ENCODE measurements around the gene CYFIP1. TPM values are rescaled to one million over a fixed set of nuclear protein-coding genes. Genes with fewer than 3 reads are reported as not detected.

The CYFIP1 gene
- total and polyA plus RNA-seq, 4 donors = 27.0 to 136 (median 86.7) TPM

- H3K4me3 ChIP-seq = no peak overlapping the region
- no peaks in the 10 kb centered on the region for H3K27me3 ChIP-seq (ENCODE audit: control insufficient read depth in 3 of 3, insufficient read depth in 3 of 3, low read length in 2 of 3)
- ATAC-seq (ENCODE audit: insufficient read depth, low FRiP score) (no peak), DNase-seq (no peak)
- peaks cover 11 to 61% (median 25%) of the 10 kb centered on the region in 4 donors for H3K36me3 ChIP-seq (ENCODE audit: control insufficient read depth in 4 of 4, insufficient read depth in 4 of 4, low read length in 4 of 4)
- H3K27ac ChIP-seq (ENCODE audit: low read depth in 1 of 2, low read length in 1 of 2) = no peak overlapping the region
- H3K9me3 ChIP-seq (ENCODE audit: control insufficient read depth in 4 of 4, insufficient read depth in 3 of 4, low read length in 3 of 4) = no peaks in the 10 kb centered on the region
- WGBS, 2 donors = 92 to 93% methylated on average over 18 of the region's 18 CpGs
- H3K4me1 ChIP-seq (ENCODE audit: control insufficient read depth in 5 of 5, insufficient read depth in 5 of 5, low read length in 5 of 5) = no peaks in the 10 kb centered on the region
- no peak for TF ChIP-seq CTCF (IDR thresholded peaks at IDR 0.05; ENCODE audit: control extremely low read depth, extremely low read depth)
- H3K9ac ChIP-seq (ENCODE audit: insufficient read depth in 1 of 2, low read length in 2 of 2) = no peak overlapping the region
Measured at GRCh38 chr15:22903427-22903826, 76.7 kb downstream of the CYFIP1 start.

- no peaks in the 10 kb centered on the region for H3K4me1 ChIP-seq (ENCODE audit: control insufficient read depth in 5 of 5, insufficient read depth in 5 of 5, low read length in 5 of 5)
- DNase-seq (no peak), ATAC-seq (ENCODE audit: insufficient read depth, low FRiP score) (no peak)
- H3K36me3 ChIP-seq (ENCODE audit: control insufficient read depth in 4 of 4, insufficient read depth in 4 of 4, low read length in 4 of 4) = peaks cover 8 to 58% (median 25%) of the 10 kb centered on the region in 4 donors
- 91 to 96% methylated on average over 11 of the region's 11 CpGs for WGBS, 2 donors
- H3K27me3 ChIP-seq (ENCODE audit: control insufficient read depth in 3 of 3, insufficient read depth in 3 of 3, low read length in 2 of 3) = no peaks in the 10 kb centered on the region
- no peak overlapping the region for H3K4me3 ChIP-seq
- no peak for TF ChIP-seq CTCF (IDR thresholded peaks at IDR 0.05; ENCODE audit: control extremely low read depth, extremely low read depth)
- H3K9me3 ChIP-seq (ENCODE audit: control insufficient read depth in 4 of 4, insufficient read depth in 3 of 4, low read length in 3 of 4) = no peaks in the 10 kb centered on the region
- H3K9ac ChIP-seq (ENCODE audit: insufficient read depth in 1 of 2, low read length in 2 of 2) = no peak overlapping the region
- no peak overlapping the region for H3K27ac ChIP-seq (ENCODE audit: low read depth in 1 of 2, low read length in 1 of 2)
Measured at GRCh38 chr15:22902981-22903380, 77.2 kb downstream of the CYFIP1 start.

- ATAC-seq (ENCODE audit: insufficient read depth, low FRiP score) = no peak
Measured at GRCh38 chr15:22902578-22902977, 77.6 kb downstream of the CYFIP1 start.

More at GRCh38 chr15:22902578-22902977, 77.6 kb downstream of the CYFIP1 start:
- no peak for TF ChIP-seq CTCF (IDR thresholded peaks at IDR 0.05; ENCODE audit: control extremely low read depth, extremely low read depth)
- Histone ChIP-seq H3K4me1 (ENCODE audit: control insufficient read depth in 5 of 5, insufficient read depth in 5 of 5, low read length in 5 of 5) (no peaks in the 10 kb centered on the region), H3K9ac (ENCODE audit: insufficient read depth in 1 of 2, low read length in 2 of 2) (no peak overlapping the region), H3K36me3 (ENCODE audit: control insufficient read depth in 4 of 4, insufficient read depth in 4 of 4, low read length in 4 of 4) (peaks cover 7 to 59% (median 28%) of the 10 kb centered on the region in 4 donors), H3K4me3 (no peak overlapping the region), H3K27ac (ENCODE audit: low read depth in 1 of 2, low read length in 1 of 2) (no peak overlapping the region), H3K9me3 (ENCODE audit: control insufficient read depth in 4 of 4, insufficient read depth in 3 of 4, low read length in 3 of 4) (no peaks in the 10 kb centered on the region), H3K27me3 (ENCODE audit: control insufficient read depth in 3 of 3, insufficient read depth in 3 of 3, low read length in 2 of 3) (no peaks in the 10 kb centered on the region)
- no peak for DNase-seq
- 85 to 89% methylated on average over 12 of the region's 12 CpGs for WGBS, 2 donors
